ENCODE data around the gene SMLR1.

The SMLR1 gene

DNA sequence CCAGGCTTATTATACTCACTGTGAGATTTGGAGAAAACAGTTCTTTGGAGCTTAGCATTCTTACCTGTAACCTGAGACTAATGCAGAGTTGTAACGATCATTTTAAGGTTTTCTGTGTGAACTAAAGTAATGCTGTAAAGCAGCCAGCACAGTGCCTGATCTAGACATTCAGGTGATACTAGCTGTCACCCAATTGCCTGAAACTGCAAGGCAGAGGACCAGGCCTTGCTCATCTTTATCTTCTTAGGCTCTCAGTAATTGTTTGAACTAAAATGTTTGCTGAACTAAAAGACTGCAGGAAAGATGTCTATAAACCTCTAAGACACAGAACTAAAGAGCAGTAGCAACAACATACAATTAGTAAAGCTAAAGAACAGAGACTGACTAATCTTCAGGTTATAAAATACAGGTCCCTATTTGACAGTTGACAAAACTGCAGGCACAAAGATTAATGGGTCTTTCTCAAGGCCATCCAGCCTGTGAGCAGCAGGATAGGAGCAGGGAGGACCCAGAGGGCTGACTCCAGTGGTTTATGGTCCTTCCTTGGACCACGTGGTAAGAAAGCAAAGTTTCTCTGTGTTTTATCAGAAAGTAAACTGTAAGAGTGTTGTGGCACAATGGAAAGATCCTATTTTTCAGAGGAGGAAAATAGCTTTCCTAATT, 31.4 kb downstream of the SMLR1 start:
- H3K9me3 ChIP-seq (replicated peaks in 1 of 11) = peaks cover 0 to 11% (median 0%) of the 10 kb centered on the region in 11 experiments; a peak in 5 of 22 replicates
- H4K20me1 ChIP-seq = no peaks in the 10 kb centered on the region
- H3K36me3 ChIP-seq = peaks cover 0 to 80% (median 48%) of the 10 kb centered on the region in 11 experiments; a peak in 19 of 22 replicates
- no peaks in the 10 kb centered on the region for H3K4me1 ChIP-seq
- H3K4me2 ChIP-seq = no peak overlapping the region
- TF ChIP-seq Cebpa-rat (IDR thresholded peaks at IDR 0.05) = no peak
- H3K27ac ChIP-seq = no peak overlapping the region
- H3K27me3 ChIP-seq = no peaks in the 10 kb centered on the region
- H3K4me3 ChIP-seq = no peak overlapping the region
- H3K9ac ChIP-seq = no peak overlapping the region

DNA sequence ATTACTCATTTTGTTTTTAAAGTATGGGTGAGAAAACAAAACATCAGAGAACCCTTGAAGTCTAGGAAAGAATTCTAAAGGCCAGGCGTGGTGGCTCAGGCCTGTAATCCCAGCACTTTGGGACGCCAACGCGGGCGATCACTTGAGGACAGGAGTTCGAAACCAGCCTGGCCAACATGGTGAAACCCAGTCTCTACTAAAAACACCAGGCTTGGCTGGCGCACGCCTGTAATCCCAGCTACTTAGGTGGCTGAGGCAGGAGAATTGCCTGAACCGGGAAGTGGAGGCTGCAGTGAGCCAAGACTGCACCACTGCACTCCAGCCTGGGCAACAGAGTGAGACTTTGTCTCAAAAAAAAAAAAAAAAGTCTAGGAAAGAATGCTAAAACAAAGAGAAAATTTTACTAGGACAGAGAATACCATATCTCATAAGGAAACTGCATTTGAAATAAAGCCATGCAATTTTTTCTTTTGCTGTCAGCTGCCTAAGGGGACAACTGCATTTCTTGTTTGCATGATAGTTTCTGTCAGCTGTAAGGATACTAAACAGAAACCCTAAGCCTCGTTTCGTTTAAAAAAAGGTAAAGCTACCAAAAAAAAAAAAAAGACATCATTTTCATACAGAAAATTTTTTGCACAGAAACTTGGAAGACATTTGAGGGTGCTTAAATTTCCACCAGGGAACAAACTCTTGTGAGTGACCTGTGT, 32.1 kb downstream of the SMLR1 start:
- H3K9ac ChIP-seq = no peak overlapping the region
- no peak overlapping the region for H3K27ac ChIP-seq
- no peaks in the 10 kb centered on the region for H4K20me1 ChIP-seq
- no peaks in the 10 kb centered on the region for H3K27me3 ChIP-seq
- H3K4me3 ChIP-seq = no peak overlapping the region
- no peak overlapping the region for H3K4me2 ChIP-seq
- peaks cover 0 to 83% (median 49%) of the 10 kb centered on the region in 11 experiments; a peak in 19 of 22 replicates for H3K36me3 ChIP-seq
- TF ChIP-seq Cebpa-rat (IDR thresholded peaks at IDR 0.05) = no peak
- no peaks in the 10 kb centered on the region for H3K4me1 ChIP-seq
- peaks cover 0 to 11% (median 0%) of the 10 kb centered on the region in 11 experiments; a peak in 5 of 22 replicates for H3K9me3 ChIP-seq (replicated peaks in 1 of 11)

DNA sequence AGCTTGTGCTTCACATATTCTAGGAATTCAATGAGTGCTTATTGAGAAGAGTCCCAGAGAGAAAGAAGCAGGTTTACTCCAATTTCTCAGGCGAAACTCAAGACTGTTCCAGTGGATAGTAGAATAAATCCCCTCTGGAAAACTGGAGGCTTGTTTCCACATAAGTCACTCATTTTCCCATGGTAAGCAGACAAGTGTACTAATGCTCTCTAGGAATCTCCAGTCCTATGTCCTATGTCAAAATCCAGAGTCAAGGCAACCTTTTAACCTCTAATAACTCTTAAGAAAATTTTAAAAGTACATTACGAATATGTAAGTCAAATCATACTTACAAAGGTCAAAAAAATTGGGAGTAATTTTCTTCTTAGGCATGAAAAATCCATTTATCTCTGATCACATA, 35.2 kb downstream of the SMLR1 start:
- Histone ChIP-seq H3K27me3 (no peaks in the 10 kb centered on the region), H3K4me2 (no peak overlapping the region), H3K36me3 (peaks cover 7 to 90% (median 64%) of the 10 kb centered on the region in 11 experiments; a peak in 20 of 22 replicates), H3K4me1 (no peaks in the 10 kb centered on the region), H3K4me3 (no peak overlapping the region), H3K9ac (no peak overlapping the region), H3K9me3 (replicated peaks in 1 of 11) (no peaks in the 10 kb centered on the region), H3K27ac (no peak overlapping the region), H4K20me1 (no peaks in the 10 kb centered on the region)
- TF ChIP-seq Cebpa-rat (IDR thresholded peaks at IDR 0.05) = no peak

DNA sequence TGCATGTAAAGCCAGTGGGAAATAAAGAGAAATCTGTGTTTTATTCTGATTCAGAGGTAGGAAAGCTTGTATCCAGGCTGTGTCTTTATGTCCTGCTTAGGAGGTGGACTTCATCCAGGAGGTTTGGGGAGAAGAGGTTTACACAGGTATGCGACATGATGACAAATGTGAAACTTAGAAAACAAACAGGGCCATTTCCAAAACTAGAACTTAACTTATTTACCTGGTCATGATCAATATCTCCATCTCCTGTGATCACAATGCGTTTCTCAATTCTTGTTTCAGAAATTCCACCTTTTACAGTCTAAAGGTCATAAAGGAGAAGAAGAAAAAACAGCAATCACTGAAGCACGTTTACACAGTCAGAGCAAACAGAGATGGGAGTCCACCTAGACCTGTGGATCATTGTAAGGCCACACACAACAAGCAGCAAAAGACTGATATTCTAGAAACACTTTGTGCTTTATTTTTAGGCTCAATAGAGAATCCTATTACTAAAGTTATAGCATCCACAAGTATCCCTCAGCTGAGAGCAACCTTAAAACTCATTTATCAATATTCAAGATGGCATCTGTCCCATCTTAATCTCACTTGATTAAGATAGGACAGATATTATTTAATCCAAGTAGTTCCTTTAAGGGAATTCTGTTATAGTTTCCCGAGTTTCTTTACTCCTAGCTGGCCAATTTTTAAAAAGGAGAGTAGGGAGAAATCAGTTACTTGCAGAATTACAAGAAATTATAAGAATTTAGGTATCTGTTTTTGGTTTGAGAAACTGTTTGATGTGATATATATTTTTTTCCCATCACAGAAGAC, 36.4 kb downstream of the SMLR1 start:
- Histone ChIP-seq H3K4me3 (no peak overlapping the region), H3K9me3 (replicated peaks in 1 of 11) (no peaks in the 10 kb centered on the region), H3K36me3 (peaks cover 7 to 78% (median 61%) of the 10 kb centered on the region in 11 experiments; a peak in 20 of 22 replicates), H3K4me1 (no peaks in the 10 kb centered on the region), H3K4me2 (no peak overlapping the region), H3K27ac (no peak overlapping the region), H4K20me1 (no peaks in the 10 kb centered on the region), H3K27me3 (no peaks in the 10 kb centered on the region), H3K9ac (no peak overlapping the region)
- no peak for TF ChIP-seq Cebpa-rat (IDR thresholded peaks at IDR 0.05)

DNA sequence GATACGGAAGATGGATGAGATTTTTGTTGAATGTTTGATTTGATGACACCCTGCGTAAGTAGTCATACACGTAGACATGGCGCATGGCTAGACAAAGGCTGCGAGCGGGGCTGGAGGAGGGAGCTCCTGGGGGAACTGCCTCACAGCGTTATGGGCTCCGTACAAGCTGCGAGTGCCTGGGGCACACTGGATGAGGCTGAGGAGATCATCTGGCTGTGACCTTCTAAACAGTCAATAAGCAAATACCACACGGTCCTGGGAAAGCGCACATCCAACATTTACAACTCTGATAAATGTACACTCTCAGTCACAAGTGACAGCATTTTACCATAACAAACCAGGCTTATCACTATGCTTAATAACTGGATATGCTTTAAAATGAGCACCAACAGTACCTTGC, 37.1 kb downstream of the SMLR1 start:
- no peak overlapping the region for H3K9ac ChIP-seq
- 0 out of 20 replicates have a peak, but pooled peaks cover 0 to 2% (median 0%) of the 10 kb centered on the region in 10 experiments for H3K4me1 ChIP-seq
- peaks cover 7 to 80% (median 62%) of the 10 kb centered on the region in 11 experiments; a peak in 20 of 22 replicates for H3K36me3 ChIP-seq
- no peak overlapping the region for H3K27ac ChIP-seq
- H3K27me3 ChIP-seq = no peaks in the 10 kb centered on the region
- no peak overlapping the region for H3K4me2 ChIP-seq
- no peaks in the 10 kb centered on the region for H3K9me3 ChIP-seq (replicated peaks in 1 of 11)
- no peak for TF ChIP-seq Cebpa-rat (IDR thresholded peaks at IDR 0.05)
- H4K20me1 ChIP-seq = no peaks in the 10 kb centered on the region
- H3K4me3 ChIP-seq = no peak overlapping the region

DNA sequence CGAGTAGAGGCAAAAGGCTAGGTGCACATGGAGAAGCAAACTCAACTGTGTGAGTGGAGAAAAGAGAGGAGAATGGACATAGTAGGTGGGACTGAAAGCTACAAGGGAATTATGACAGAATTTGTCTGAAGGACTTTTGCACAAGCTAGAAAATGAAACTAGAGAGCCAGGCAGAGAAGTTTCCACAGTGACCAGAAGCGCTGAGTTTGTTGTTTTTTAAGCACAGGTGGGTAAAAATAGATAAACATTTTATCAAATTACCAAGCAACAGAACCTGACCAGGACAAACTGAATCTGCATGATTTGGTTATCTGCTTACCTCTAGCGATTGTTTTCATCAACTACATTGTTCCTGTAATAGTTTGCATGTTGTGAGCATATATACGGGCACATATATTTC, 38.6 kb downstream of the SMLR1 start:
- no peak for TF ChIP-seq Cebpa-rat (IDR thresholded peaks at IDR 0.05)
- Histone ChIP-seq H3K27me3 (no peaks in the 10 kb centered on the region), H3K4me2 (no peak overlapping the region), H3K9ac (no peak overlapping the region), H3K4me1 (0 out of 20 replicates have a peak, but pooled peaks cover 0 to 3% (median 0%) of the 10 kb centered on the region in 10 experiments), H3K9me3 (replicated peaks in 1 of 11) (no peaks in the 10 kb centered on the region), H3K36me3 (peaks cover 7 to 84% (median 71%) of the 10 kb centered on the region in 11 experiments; a peak in 20 of 22 replicates), H3K4me3 (no peak overlapping the region), H4K20me1 (no peaks in the 10 kb centered on the region), H3K27ac (no peak overlapping the region)

DNA sequence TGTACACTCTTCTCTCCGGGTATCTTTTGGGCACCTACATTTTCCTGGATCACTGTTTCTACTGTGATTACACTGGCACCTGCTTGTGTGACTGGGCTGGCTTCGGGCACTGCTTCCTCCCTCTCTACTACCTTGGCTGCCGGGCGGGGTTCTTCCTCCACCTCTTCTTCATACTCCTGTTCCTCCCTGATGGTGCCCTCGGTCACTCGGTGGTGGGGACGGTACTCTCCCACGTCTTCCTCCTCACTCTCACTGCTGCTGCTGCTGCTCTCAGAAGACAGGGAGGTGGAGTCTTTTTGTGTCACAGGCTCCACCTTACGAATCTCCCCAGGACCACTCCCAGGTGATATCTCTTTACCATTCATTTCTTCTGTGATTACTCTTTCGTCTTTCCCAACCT, 42.5 kb downstream of the SMLR1 start:
- Histone ChIP-seq H3K4me1 (0 out of 20 replicates have a peak, but pooled peaks cover 0 to 3% (median 0%) of the 10 kb centered on the region in 10 experiments), H3K4me3 (no peak overlapping the region), H3K36me3 (peaks cover 7 to 51% (median 40%) of the 10 kb centered on the region in 11 experiments; a peak in 20 of 22 replicates), H3K27me3 (no peaks in the 10 kb centered on the region), H3K4me2 (no peak overlapping the region), H3K9ac (no peak overlapping the region), H3K27ac (no peak overlapping the region), H3K9me3 (replicated peaks in 1 of 11) (no peaks in the 10 kb centered on the region), H4K20me1 (no peaks in the 10 kb centered on the region)
- TF ChIP-seq Cebpa-rat (IDR thresholded peaks at IDR 0.05) = no peak

DNA sequence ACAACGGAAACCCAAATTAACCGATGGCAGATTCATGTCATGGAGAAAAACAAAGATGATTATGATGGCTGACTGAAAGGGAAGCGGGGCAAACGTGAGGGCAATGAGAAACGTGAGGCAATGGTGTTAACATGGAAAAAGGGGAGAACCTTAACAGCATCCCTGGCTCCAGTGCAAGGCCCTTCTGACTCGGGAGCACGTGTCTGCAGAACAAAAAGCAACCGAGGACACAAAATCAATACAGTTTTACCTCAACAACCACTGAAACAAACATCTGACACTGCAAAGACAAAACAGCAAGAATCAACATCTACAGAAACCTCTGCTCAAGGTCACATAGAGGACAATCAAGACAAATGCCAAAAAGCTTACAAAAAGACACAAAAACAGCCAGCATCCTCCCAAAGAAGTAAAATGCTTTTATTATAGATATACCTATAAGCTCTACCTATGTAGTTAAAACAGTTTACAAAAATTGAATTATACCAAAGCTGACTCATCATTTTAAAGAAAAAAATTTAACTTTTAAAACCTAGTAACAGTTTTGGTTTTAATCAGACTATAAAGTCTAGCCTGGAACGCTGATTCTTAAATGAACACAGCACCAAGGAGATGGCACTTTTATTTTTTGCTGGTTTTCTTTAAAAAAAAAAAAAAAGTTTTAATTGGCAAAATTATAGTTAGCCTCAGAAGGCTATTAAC, 43.1 kb downstream of the SMLR1 start:
- no peaks in the 10 kb centered on the region for H3K9me3 ChIP-seq (replicated peaks in 1 of 11)
- peaks cover 5 to 46% (median 35%) of the 10 kb centered on the region in 11 experiments; a peak in 19 of 22 replicates for H3K36me3 ChIP-seq
- TF ChIP-seq Cebpa-rat (IDR thresholded peaks at IDR 0.05) = no peak
- 0 out of 20 replicates have a peak, but pooled peaks cover 0 to 3% (median 0%) of the 10 kb centered on the region in 10 experiments for H3K4me1 ChIP-seq
- no peak overlapping the region for H3K4me2 ChIP-seq
- H3K27ac ChIP-seq = no peak overlapping the region
- no peaks in the 10 kb centered on the region for H3K27me3 ChIP-seq
- H3K4me3 ChIP-seq = no peak overlapping the region
- no peak overlapping the region for H3K9ac ChIP-seq
- H4K20me1 ChIP-seq = no peaks in the 10 kb centered on the region
